Measurements from ENCODE around the gene VPS13D. TPM values are rescaled to one million over a fixed set of nuclear protein-coding genes. Genes with fewer than 3 reads are reported as not detected.

VPS13D gene
- polyA plus RNA-seq, 1 experiment: 22.3 TPM

DNA sequence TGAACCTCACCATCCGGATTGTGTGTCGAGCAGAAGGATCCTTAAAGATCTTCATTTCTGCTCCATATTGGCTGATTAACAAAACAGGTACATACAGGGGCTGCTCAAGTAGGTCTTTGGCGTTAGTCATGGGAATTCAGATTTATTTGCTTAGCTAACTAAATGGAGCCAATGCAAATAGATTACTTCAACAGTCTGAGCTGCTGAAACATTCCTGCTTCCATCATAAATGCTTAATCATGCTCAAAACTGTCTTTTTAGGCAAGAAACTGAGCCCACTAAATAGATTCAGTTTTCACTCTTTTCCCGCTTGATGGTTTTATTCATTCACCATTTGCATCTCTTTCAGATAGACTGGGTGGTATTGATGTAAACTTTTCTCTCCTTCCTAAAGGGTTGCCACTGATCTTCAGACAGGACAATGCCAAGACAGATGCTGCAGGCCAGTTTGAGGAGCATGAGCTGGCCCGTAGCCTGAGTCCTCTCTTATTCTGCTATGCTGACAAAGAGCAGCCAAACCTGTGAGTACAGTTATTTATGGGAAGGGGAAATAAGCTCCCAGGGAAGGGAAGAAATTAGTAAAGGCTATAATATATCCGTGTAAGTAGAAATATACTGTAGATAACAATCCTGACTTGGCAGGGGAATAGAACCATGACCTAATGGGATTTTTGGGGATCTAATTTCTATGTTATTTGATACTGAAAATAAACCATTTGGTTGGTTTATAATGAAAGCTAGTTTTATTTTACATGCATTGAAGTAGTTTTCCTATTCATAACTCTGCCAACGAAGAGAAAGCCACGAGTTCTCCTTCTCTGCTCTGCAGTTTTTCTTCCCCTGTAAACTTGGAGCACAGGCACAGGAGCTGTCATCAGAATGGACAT is 126.4 kb downstream of the VPS13D start:
- TF ChIP-seq, protein P1, sequence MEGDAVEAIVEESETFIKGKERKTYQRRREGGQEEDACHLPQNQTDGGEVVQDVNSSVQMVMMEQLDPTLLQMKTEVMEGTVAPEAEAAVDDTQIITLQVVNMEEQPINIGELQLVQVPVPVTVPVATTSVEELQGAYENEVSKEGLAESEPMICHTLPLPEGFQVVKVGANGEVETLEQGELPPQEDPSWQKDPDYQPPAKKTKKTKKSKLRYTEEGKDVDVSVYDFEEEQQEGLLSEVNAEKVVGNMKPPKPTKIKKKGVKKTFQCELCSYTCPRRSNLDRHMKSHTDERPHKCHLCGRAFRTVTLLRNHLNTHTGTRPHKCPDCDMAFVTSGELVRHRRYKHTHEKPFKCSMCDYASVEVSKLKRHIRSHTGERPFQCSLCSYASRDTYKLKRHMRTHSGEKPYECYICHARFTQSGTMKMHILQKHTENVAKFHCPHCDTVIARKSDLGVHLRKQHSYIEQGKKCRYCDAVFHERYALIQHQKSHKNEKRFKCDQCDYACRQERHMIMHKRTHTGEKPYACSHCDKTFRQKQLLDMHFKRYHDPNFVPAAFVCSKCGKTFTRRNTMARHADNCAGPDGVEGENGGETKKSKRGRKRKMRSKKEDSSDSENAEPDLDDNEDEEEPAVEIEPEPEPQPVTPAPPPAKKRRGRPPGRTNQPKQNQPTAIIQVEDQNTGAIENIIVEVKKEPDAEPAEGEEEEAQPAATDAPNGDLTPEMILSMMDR (IDR thresholded peaks at IDR 0.05; ENCODE audit: insufficient read depth, low read depth, low read length): no peak
- Histone ChIP-seq H3K27me3 (ENCODE audit: control insufficient read depth, insufficient read depth, low read length) (no peaks in the 10 kb centered on the region), H3K4me3 (ENCODE audit: low read depth, low read length) (no peak overlapping the region), H3K36me3 (ENCODE audit: control insufficient read depth, insufficient read depth, low read length) (0 out of 2 replicates have a peak, but pooled peaks cover 2% of the 10 kb centered on the region)
- CTCF ChIA-PET: interaction anchor here (1.0 to 1.6 kb wide), 3 partner anchors 12 to 17 kb away, joined by 3 to 4 read pairs (median 4); no protein-coding TSS in a partner anchor
- POLR2A ChIA-PET: interaction anchor here (0.6 kb wide), 2 partner anchors 21 to 66 kb away, joined by 3 to 20 read pairs; no protein-coding TSS in a partner anchor
- DNase-seq (ENCODE audit: low read depth): no peak

DNA sequence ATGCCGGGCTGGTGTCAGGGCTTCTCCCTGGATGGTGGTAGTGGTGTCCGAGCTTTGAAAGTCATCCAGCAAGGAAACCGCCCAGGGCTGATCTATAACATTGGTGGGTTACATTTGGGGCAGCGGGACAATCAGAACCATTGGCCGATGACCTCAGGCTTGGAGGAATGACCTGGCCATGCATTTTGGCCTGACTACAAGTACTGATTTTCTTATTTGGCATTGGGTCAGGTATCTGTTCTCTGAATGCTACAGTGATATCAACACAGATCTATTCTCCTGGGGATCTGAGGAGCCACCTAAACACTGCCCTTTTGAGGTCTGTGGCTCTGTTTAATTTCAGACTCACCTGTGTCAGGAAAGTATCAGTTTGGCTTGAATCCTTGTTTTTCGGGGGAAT is 128.7 kb downstream of the VPS13D start:
- Histone ChIP-seq H3K27me3 (ENCODE audit: control insufficient read depth, insufficient read depth, low read length) (no peaks in the 10 kb centered on the region), H3K4me3 (ENCODE audit: low read depth, low read length) (no peak overlapping the region), H3K36me3 (ENCODE audit: control insufficient read depth, insufficient read depth, low read length) (peaks cover 5% of the 10 kb centered on the region; the same call in 1 of the 2 replicates)
- CTCF ChIA-PET: no interaction called here
- POLR2A ChIA-PET: no interaction called here
- no peak for DNase-seq (ENCODE audit: low read depth)
- TF ChIP-seq, protein P1 (IDR thresholded peaks at IDR 0.05; ENCODE audit: insufficient read depth, low read depth, low read length): no peak

DNA sequence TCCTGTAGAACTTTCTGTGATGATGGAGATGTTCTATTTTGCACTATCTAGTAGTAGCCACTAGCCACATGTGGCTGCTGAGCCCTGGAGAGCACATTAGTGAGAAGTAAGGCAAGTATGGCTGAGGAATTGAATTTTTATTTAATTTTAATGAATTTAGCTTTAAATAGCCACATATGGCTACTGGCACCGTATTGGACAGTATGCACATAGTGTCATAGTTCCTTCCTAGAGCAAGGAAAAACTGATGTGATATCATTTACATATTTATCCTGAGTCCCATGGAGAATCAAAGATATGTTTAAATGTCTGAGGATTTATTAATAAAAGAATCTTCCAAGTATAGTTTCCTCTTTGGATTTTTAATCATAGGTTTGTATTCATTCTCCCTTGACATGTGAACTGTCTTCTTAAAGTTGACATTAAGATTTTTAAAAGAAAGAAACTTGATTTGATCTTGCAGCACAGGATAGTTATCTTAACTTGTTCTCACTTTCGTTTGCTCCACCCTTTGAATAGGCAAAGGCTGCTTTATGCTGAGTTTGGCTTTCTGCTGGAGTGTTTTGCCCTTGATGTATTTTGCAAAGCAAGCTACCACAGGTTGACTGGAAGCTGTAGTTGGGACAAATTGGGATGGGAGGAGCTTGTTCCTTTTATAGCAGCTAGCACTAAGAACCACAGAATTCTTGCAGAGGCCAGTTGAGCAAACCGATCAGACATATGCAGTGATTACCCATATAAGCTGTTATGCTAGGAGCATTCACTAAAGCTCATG is 129.7 kb downstream of the VPS13D start:
- Histone ChIP-seq H3K36me3 (ENCODE audit: control insufficient read depth, insufficient read depth, low read length) (peaks cover 8% of the 10 kb centered on the region), H3K27me3 (ENCODE audit: control insufficient read depth, insufficient read depth, low read length) (no peaks in the 10 kb centered on the region), H3K4me3 (ENCODE audit: low read depth, low read length) (no peak overlapping the region)
- CTCF ChIA-PET: no interaction called here
- POLR2A ChIA-PET: interaction anchor here (0.5 kb wide), 1 partner anchor 392 kb away, joined by 4 read pairs; no protein-coding TSS in a partner anchor
- TF ChIP-seq, protein P1 (IDR thresholded peaks at IDR 0.05; ENCODE audit: insufficient read depth, low read depth, low read length): no peak
- DNase-seq (ENCODE audit: low read depth): no peak

DNA sequence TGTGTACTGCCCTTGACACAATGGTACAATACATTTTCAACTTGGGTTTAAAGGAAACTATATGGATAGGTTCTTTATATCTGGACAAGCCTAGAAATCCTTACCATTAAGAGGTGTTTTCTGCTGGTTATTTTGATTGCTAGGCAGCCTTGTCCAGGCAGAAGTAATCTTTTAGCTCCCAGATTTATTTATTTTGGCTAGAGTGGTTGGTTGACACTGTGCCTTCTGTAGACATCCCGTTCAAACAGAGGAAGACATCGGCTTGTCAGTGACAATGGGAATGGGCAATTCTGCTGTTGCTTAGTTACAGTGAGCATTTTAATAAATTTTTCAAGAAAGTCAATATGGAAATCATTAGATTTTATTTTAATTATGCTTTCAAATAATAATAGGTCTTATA is 138.8 kb downstream of the VPS13D start:
- Histone ChIP-seq H3K4me3 (ENCODE audit: low read depth, low read length) (no peak overlapping the region), H3K27me3 (ENCODE audit: control insufficient read depth, insufficient read depth, low read length) (no peaks in the 10 kb centered on the region), H3K36me3 (ENCODE audit: control insufficient read depth, insufficient read depth, low read length) (peaks cover 5% of the 10 kb centered on the region)
- ChIA-PET POLR2A (no interaction called here), CTCF (interaction anchor here (1.3 kb wide), 1 partner anchor 13 kb away, joined by 4 read pairs; no protein-coding TSS in a partner anchor)
- TF ChIP-seq, protein P1 (IDR thresholded peaks at IDR 0.05; ENCODE audit: insufficient read depth, low read depth, low read length): no peak
- no peak for DNase-seq (ENCODE audit: low read depth)

DNA sequence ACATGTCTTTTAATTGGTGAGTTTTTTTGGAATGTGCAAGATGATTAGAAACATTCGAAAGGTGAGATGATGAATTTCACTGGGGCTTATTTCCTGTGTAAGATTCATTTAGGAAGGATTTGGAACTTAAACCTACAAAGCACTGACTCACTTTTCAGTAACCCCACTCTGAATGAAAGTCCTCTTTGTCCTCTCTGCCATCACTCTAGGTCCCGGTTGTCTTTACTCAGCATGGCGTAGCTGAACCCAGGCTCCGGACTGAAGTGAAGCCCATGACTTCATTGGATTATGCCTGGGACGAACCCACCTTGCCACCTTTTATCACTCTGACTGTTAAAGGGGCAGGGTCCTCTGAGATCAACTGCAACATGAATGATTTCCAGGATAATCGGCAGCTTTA is 139.4 kb downstream of the VPS13D start:
- TF ChIP-seq, protein P1 (IDR thresholded peaks at IDR 0.05; ENCODE audit: insufficient read depth, low read depth, low read length): no peak
- no peak for DNase-seq (ENCODE audit: low read depth)
- ChIA-PET POLR2A (no interaction called here), CTCF (interaction anchor here (1.3 kb wide), 1 partner anchor 14 kb away, joined by 4 read pairs; no protein-coding TSS in a partner anchor)
- Histone ChIP-seq H3K27me3 (ENCODE audit: control insufficient read depth, insufficient read depth, low read length) (no peaks in the 10 kb centered on the region), H3K36me3 (ENCODE audit: control insufficient read depth, insufficient read depth, low read length) (peaks cover 5% of the 10 kb centered on the region), H3K4me3 (ENCODE audit: low read depth, low read length) (no peak overlapping the region)
